HG03095 (cell line): ENCODE results near the gene IFT57.
"Not testable (repeated sequence)": the region's sequence is repeated elsewhere in the genome, so short reads cannot be mapped to it uniquely, and the experiment has no call there.

Experiments
- ATAC-seq: cut with Tn5 transposase; IDR thresholded peaks from one replicate; pipeline ENCODE4 v1.9.1; 2021; ENCODE audit warnings: moderate library complexity; ENCODE audit not compliant: unreplicated experiment

Gene IFT57

GRCh38 chr3:108221911-108222852 is at the start of gene IFT57:
Gene IFT57 (minus strand): TSS chr3:108222424. CDS start chr3:108222322, 102 bp downstream.
- peak; percentile 93 for ATAC-seq

GRCh38 chr3:108271626-108272025 is 49.4 kb upstream of the IFT57 start:
- ATAC-seq: no peak

GRCh38 chr3:108268235-108268634 is 46.0 kb upstream of the IFT57 start:
- not testable (repeated sequence) for ATAC-seq

- peak; percentile 72 for ATAC-seq
Measured at GRCh38 chr3:108264534-108265298, 42.5 kb upstream of the IFT57 start.

- ATAC-seq: no peak
Measured at GRCh38 chr3:108255131-108255530, 32.9 kb upstream of the IFT57 start.

- no peak for ATAC-seq
Measured at GRCh38 chr3:108251844-108252243, 29.6 kb upstream of the IFT57 start.

GRCh38 chr3:108251265-108251664 is 29.0 kb upstream of the IFT57 start:
- no peak for ATAC-seq

GRCh38 chr3:108250626-108251025 is 28.4 kb upstream of the IFT57 start:
- no peak for ATAC-seq

- ATAC-seq: no peak
Measured at GRCh38 chr3:108243243-108243642, 21.0 kb upstream of the IFT57 start.

- ATAC-seq: no peak
Measured at GRCh38 chr3:108242776-108243175, 20.6 kb upstream of the IFT57 start.

GRCh38 chr3:108241721-108242120 is 19.5 kb upstream of the IFT57 start:
- no peak for ATAC-seq

GRCh38 chr3:108241146-108241545 is 18.9 kb upstream of the IFT57 start:
- ATAC-seq: no peak

GRCh38 chr3:108239082-108239481 is 16.9 kb upstream of the IFT57 start:
- ATAC-seq: no peak

- no peak for ATAC-seq
Measured at GRCh38 chr3:108235290-108235689, 13.1 kb upstream of the IFT57 start.

GRCh38 chr3:108234387-108234957 is 12.2 kb upstream of the IFT57 start:
- no peak for ATAC-seq

GRCh38 chr3:108228286-108228685 is 6.1 kb upstream of the IFT57 start:
- no peak for ATAC-seq

GRCh38 chr3:108227131-108227530 is 4.9 kb upstream of the IFT57 start:
- no peak for ATAC-seq

GRCh38 chr3:108225221-108225620 is 3.0 kb upstream of the IFT57 start:
- ATAC-seq: no peak

GRCh38 chr3:108223928-108224327 is 1.7 kb upstream of the IFT57 start:
- ATAC-seq: no peak

GRCh38 chr3:108222853-108223565 is 785 bp upstream of the IFT57 start:
- no peak for ATAC-seq

- no peak for ATAC-seq
Measured at GRCh38 chr3:108221393-108221792, 831 bp downstream of the IFT57 start.
